Neural cell (in vitro differentiated cells): ENCODE measurements around the gene EXOC3L1. TPM values are rescaled to one million over a fixed set of nuclear protein-coding genes. Genes with fewer than 3 reads are reported as not detected.

ENCODE experiments used
- H2AFZ ChIP-seq: fragments of 200-600, 300-800 bp; sonication (generic), shearing (Covaris generic); 2 replicates; pipeline ENCODE4 v1.6.0; 2014; ENCODE audit warnings: low read depth, mild to moderate bottlenecking, antibody characterized with exemption, low read length, moderate library complexity
- H3F3A ChIP-seq: fragments of 200-600 bp; shearing (Covaris generic); 2 replicates; pipeline ENCODE4 v1.6.1; 2016; ENCODE audit warnings: mild to moderate bottlenecking, moderate library complexity, mixed read lengths, antibody characterized with exemption, low read length; ENCODE audit not compliant: insufficient read depth, poor library complexity, severe bottlenecking
- H3K27ac ChIP-seq: fragments of 200-600, 300-800 bp; sonication (generic), shearing (Covaris generic); 2 replicates; pipeline ENCODE4 v1.5.1; 2014; ENCODE audit warnings: mild to moderate bottlenecking, low read length, moderate library complexity
- H3K27me3 ChIP-seq: fragments of 300-800, 200-600 bp; sonication (generic), shearing (Covaris generic); 2 replicates; pipeline ENCODE4 v1.6.0; 2014; ENCODE audit warnings: mild to moderate bottlenecking, low read depth, low read length, moderate library complexity; ENCODE audit not compliant: insufficient read depth
- H3K36me3 ChIP-seq: fragments of 300-800, 200-600 bp; sonication (generic), shearing (Covaris generic); 2 replicates; pipeline ENCODE4 v1.5.1; 2014; ENCODE audit warnings: mild to moderate bottlenecking, antibody characterized with exemption, low read length, moderate library complexity; ENCODE audit not compliant: insufficient read depth
- H3K4me2 ChIP-seq: fragments of 300-800, 200-600 bp; sonication (generic), shearing (Covaris generic); 2 replicates; pipeline ENCODE4 v1.6.0; 2014; ENCODE audit warnings: mild to moderate bottlenecking, low read length
- H3K4me3 ChIP-seq: fragments of 300-800, 200-600 bp; sonication (generic), shearing (Covaris generic); 2 replicates; pipeline ENCODE4 v1.5.1; 2014; ENCODE audit warnings: mild to moderate bottlenecking, low read length, moderate library complexity
- H3K79me2 ChIP-seq: fragments of 200-600 bp; shearing (Covaris generic); replicated peaks from 2 replicates; pipeline ENCODE4 v1.6.0; 2014; ENCODE audit warnings: mild to moderate bottlenecking, low read length, moderate library complexity; ENCODE audit not compliant: insufficient read depth
- H3K9ac ChIP-seq: fragments of 300-800, 200-600 bp; sonication (generic), shearing (Covaris generic); 2 replicates; pipeline ENCODE4 v1.6.1; 2016; ENCODE audit warnings: mild to moderate bottlenecking, low read length, mixed read lengths
- H3K9me2 ChIP-seq: fragments of 200-600 bp; shearing (Covaris generic); 2 replicates; pipeline ENCODE4 v1.6.1; 2016; ENCODE audit warnings: mild to moderate bottlenecking, low read length, mixed read lengths; ENCODE audit not compliant: insufficient read depth
- H3K9me3 ChIP-seq: fragments of 200-600, 300-800 bp; sonication (generic), shearing (Covaris generic); 2 replicates; pipeline ENCODE4 v1.6.1; 2016; ENCODE audit warnings: mild to moderate bottlenecking, mixed run types, low read length, moderate library complexity, mixed read lengths
- H4K20me1 ChIP-seq: fragments of 200-600 bp; shearing (Covaris generic); 2 replicates; pipeline ENCODE4 v1.6.1; 2016; ENCODE audit warnings: mild to moderate bottlenecking, mixed run types; ENCODE audit not compliant: insufficient read depth
- CTCF ChIP-seq: fragments of 450-650 bp; IDR thresholded peaks from 2 replicates; pipeline ENCODE4 v1.5.1; 2014; ENCODE audit warnings: antibody characterized with exemption, mild to moderate bottlenecking, moderate library complexity; ENCODE audit not compliant: poor library complexity, severe bottlenecking
- EP300 ChIP-seq: fragments of 450-650 bp; conservative IDR thresholded peaks from 2 replicates; pipeline ENCODE4 v1.6.1; 2014; ENCODE audit warnings: antibody characterized with exemption, mild to moderate bottlenecking, moderate library complexity; ENCODE audit not compliant: poor library complexity, severe bottlenecking
- EZH2 ChIP-seq: fragments of 200-600, 300-800 bp; shearing (Covaris generic), sonication (generic); IDR thresholded peaks from 2 replicates; pipeline ENCODE4 v1.6.1; 2014; ENCODE audit warnings: antibody characterized with exemption, low read length, borderline replicate concordance, mild to moderate bottlenecking; ENCODE audit not compliant: insufficient read depth, poor library complexity, severe bottlenecking
- MXI1 ChIP-seq: fragments of 450-650 bp; conservative IDR thresholded peaks from 2 replicates; pipeline ENCODE4 v1.6.1; 2014; ENCODE audit warnings: antibody characterized with exemption, mild to moderate bottlenecking; ENCODE audit not compliant: poor library complexity, severe bottlenecking
- POLR2AphosphoS5 ChIP-seq: IDR thresholded peaks from 2 replicates; pipeline ENCODE4 v1.6.1; 2012
- RAD21 ChIP-seq: fragments of 450-650 bp; conservative IDR thresholded peaks from 2 replicates; pipeline ENCODE4 v1.6.1; 2014; ENCODE audit warnings: antibody characterized with exemption, mild to moderate bottlenecking, moderate library complexity
- SMC3 ChIP-seq: fragments of 450-650 bp; conservative IDR thresholded peaks from 2 replicates; pipeline ENCODE4 v1.6.1; 2014; ENCODE audit warnings: antibody characterized with exemption, mild to moderate bottlenecking, moderate library complexity; ENCODE audit not compliant: poor library complexity
- TAF1 ChIP-seq: IDR thresholded peaks from 2 replicates; pipeline ENCODE4 v1.6.1; 2012; ENCODE audit warnings: low read depth
- polyA plus RNA-seq: library from polyadenylated mRNA; depleted of rRNA; stranded (reverse); fragments of >200 nt; gene quantifications from 2 replicates; pipeline ENCODE4 v1.2.3, GENCODE V29; 2014
- TF ChIP-seq, protein P1 (sequence below): IDR thresholded peaks from 2 replicates; pipeline ENCODE4 v1.6.1; 2012; ENCODE audit warnings: borderline replicate concordance

The EXOC3L1 gene
- polyA plus RNA-seq, 1 donor from 2014 or later: 0.43 TPM

GRCh38 chr16:67163164-67163998, 26.6 kb downstream of the EXOC3L1 start:
- H3K36me3 ChIP-seq: no peaks in the 10 kb centered on the region
- peak overlapping the region; percentile 48 for H3K4me2 ChIP-seq
- TF ChIP-seq TAF1: peak; percentile 71
- TF ChIP-seq, protein P1, sequence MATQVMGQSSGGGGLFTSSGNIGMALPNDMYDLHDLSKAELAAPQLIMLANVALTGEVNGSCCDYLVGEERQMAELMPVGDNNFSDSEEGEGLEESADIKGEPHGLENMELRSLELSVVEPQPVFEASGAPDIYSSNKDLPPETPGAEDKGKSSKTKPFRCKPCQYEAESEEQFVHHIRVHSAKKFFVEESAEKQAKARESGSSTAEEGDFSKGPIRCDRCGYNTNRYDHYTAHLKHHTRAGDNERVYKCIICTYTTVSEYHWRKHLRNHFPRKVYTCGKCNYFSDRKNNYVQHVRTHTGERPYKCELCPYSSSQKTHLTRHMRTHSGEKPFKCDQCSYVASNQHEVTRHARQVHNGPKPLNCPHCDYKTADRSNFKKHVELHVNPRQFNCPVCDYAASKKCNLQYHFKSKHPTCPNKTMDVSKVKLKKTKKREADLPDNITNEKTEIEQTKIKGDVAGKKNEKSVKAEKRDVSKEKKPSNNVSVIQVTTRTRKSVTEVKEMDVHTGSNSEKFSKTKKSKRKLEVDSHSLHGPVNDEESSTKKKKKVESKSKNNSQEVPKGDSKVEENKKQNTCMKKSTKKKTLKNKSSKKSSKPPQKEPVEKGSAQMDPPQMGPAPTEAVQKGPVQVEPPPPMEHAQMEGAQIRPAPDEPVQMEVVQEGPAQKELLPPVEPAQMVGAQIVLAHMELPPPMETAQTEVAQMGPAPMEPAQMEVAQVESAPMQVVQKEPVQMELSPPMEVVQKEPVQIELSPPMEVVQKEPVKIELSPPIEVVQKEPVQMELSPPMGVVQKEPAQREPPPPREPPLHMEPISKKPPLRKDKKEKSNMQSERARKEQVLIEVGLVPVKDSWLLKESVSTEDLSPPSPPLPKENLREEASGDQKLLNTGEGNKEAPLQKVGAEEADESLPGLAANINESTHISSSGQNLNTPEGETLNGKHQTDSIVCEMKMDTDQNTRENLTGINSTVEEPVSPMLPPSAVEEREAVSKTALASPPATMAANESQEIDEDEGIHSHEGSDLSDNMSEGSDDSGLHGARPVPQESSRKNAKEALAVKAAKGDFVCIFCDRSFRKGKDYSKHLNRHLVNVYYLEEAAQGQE: no peak
- peak; percentile 67 for TF ChIP-seq MXI1
- peak; percentile 79 for TF ChIP-seq POLR2AphosphoS5
- TF ChIP-seq RAD21: no peak
- no peak for TF ChIP-seq EZH2
- no peak for TF ChIP-seq SMC3
- TF ChIP-seq EP300: peak; percentile 59
- peak; percentile 50 for TF ChIP-seq CTCF
- no peaks in the 10 kb centered on the region for H3F3A ChIP-seq
- H3K79me2 ChIP-seq: no peaks in the 10 kb centered on the region
- H3K27me3 ChIP-seq: peaks cover 100% of the 10 kb centered on the region
- peak overlapping the region; percentile 81 for H3K9ac ChIP-seq
- no peaks in the 10 kb centered on the region for H3K9me2 ChIP-seq
- peak overlapping the region; percentile 88 for H3K4me3 ChIP-seq
- peak overlapping the region; percentile 69 for H2AFZ ChIP-seq
- H3K9me3 ChIP-seq: no peaks in the 10 kb centered on the region
- peak overlapping the region; percentile 46 for H3K27ac ChIP-seq
- no peaks in the 10 kb centered on the region for H4K20me1 ChIP-seq

DNA sequence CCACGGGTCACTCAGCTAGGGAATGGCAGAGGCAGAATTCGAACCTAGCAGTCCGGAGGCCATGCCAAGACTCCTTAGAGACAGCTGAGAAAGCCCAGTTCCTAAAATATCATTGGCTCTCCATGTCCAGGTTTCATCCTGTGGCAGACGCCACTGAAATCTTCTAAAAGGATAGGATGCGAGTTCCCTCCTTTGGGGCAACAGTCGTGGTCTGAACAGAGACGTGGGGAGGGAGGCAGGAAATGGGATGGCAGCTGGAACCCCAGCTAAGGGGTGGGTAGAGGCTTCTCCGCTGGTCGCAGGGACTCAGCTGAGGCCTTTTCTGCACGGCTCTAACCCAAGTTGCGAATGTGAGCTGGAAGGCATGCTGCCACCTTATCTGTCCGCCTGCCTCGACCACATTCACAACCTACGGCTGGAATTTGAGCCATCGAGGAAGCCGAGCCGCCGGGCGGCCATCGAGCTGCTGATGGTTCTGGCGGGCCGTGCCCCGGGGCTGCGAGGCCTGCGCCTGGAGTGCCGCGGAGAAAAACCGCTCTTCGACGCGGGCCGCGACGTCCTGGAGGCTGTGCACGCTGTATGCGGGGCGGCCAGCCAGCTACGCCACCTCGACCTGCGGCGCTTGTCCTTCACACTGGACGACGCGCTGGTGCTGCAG, 27.3 kb downstream of the EXOC3L1 start:
- H3K4me3 ChIP-seq: peak overlapping the region; percentile 88
- H3K36me3 ChIP-seq: no peaks in the 10 kb centered on the region
- H3K4me2 ChIP-seq: peak overlapping the region; percentile 48
- no peaks in the 10 kb centered on the region for H3K9me2 ChIP-seq
- peak overlapping the region; percentile 46 for H3K27ac ChIP-seq
- H2AFZ ChIP-seq: peak overlapping the region; percentile 69
- no peaks in the 10 kb centered on the region for H4K20me1 ChIP-seq
- no peaks in the 10 kb centered on the region for H3K79me2 ChIP-seq
- no peaks in the 10 kb centered on the region for H3K9me3 ChIP-seq
- H3K9ac ChIP-seq: peak overlapping the region; percentile 81
- H3F3A ChIP-seq: no peaks in the 10 kb centered on the region
- TF ChIP-seq RAD21 (no peak), MXI1 (no peak), EZH2 (no peak)
- H3K27me3 ChIP-seq: peaks cover 100% of the 10 kb centered on the region
